Stimulated activated CD4-positive, alpha-beta T cell treated with anti-CD3 and anti-CD28 coated beads, Interleukin-4, amount 100 ng/mL, for 4 hours (primary cell): ENCODE data around the gene SREBF2.

Source experiments
- DNase-seq, 2 experiments: peaks; one replicate each; pipeline ENCODE4 v3.0.0-alpha.2; 2020

SREBF2 gene

DNA sequence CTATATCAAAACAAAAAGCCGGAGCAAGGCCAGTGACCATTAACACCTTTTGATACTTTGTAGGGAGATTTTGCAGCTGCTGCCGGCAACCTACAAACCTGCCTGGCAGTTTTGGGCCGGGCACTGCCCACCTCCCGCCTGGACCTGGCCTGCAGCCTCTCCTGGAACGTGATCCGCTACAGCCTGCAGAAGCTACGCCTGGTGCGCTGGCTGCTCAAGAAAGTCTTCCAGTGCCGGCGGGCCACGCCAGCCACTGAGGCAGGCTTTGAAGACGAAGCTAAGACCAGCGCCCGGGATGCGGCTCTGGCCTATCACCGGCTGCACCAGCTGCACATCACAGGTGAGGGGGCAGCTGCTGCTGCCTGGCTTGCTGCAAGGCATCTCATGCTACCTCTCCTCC, 47.7 kb downstream of the SREBF2 start:
- DNase-seq = no peak

DNA sequence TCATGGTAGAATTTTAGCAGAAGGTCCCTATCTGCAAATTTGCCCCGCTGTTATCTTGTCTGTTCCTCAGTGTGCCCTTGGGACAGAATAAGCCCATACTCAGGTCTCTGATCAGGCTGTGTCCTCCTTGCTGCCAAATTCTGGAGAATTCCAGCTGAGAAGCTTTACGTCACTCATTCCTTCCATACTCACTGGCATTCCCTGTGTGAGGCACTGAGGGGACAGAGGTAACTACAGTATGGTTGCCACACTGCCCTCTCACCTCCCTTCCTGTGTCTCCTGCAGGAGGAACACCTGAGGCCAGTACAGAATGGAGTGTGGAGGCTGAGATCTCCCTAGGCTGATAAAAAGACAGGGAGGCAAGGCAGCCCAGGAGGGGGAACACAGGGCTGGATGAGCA, 50.5 kb downstream of the SREBF2 start:
- no peak for DNase-seq

DNA sequence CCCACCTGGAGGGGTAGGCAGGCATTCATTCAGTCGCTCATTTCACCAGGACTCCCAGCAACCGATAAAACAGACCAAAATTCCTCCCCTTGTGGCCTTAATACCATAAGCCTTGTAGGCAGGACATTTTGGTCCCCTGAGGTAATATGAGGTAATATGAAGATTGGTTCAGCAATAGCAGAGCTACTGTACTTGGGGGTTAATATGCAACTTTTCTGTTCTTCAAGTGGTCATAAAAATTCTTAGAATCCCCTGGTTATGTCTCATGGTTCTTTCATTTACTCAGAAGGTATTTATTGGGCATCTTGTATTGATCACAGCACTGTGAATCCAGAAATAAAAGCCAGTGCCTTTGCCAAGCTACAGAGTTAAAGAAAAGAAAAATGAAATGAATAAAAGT, 52.2 kb downstream of the SREBF2 start:
- no peak for DNase-seq

DNA sequence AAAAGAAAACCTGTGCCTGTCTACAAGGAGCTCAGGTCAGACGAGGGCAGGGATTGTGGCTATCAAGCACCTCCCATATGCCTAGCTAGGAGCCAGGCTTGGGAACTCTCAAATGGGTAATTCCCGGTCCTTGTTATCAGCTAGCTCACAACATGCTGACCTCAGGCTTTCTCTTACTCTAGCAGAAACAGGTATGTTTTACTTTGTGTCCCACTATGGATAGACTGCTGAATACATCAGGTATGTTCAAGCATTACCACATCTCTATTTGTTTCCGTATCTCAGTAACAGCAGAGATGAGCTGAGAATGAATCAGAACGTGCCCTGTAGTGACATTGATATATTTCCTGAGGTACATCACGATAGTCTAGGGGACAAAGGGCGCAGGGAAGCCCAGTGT, 52.6 kb downstream of the SREBF2 start:
- no peak for DNase-seq

DNA sequence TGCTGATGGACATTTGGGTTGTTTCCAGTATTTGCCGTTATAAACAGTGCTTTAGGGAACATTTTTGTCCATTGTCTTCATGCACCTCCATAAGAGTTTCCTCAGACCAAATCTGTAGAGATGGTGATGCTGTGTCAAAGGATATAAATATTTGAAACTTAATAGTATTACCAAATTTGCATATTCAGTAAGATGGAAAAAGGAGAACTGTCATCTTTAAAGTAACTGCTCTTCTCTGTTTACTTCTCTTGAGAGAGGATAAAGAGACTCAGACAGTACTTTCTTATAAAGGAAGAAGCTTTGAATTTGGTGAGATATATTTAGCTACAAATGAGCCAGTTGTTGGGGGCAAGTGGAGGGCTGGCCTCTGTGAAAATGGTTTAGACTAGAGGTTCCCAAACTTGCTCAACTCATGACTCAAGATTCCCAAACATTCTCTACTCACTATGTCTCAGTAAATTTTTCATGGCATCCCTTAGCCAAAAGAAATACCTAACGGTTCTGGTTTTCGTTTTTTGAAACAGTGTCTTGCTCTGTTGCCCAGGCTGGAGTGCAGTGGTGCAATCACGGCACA, 55.8 kb downstream of the SREBF2 start:
- no peak for DNase-seq

DNA sequence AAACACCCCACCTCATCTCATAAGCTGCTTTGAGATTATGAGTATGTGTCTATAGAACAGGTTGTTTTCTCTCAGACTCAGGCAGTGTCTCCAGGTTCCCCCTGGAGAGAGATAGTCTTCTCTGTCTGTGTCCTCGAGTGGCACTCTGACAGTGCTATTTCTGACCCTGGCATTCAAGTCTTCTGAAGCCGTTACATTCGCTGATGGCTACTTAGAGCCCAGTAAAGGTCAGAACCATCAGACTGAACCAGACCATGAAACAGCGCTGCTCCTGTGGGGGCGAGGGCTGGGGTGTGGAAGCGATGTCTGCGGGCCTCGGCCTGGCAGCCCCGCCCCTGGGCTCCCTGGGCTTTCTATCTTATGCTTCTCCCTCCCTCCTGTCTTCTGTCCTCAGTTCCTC, 58.5 kb downstream of the SREBF2 start:
- no peak for DNase-seq

DNA sequence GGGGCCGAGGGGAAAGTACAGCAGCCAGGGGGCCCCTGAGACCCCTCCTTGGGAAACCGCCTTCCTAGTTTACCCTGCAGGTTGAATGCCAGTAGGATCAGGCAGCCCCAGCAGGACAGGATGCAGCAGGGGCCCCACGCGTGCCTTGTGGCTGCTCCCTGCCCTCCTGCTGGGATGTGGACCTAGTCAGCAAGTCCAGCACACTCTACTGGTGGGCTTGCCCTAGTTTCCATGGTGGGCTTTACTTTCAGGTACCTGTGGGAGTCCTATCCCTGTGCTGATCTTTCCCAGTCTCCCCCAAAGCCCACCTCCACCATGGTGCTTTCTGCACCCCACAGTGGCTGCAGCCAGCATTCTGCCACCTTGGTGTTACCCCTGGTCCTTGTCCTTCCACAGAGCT, 59.8 kb downstream of the SREBF2 start:
- DNase-seq = no peak

DNA sequence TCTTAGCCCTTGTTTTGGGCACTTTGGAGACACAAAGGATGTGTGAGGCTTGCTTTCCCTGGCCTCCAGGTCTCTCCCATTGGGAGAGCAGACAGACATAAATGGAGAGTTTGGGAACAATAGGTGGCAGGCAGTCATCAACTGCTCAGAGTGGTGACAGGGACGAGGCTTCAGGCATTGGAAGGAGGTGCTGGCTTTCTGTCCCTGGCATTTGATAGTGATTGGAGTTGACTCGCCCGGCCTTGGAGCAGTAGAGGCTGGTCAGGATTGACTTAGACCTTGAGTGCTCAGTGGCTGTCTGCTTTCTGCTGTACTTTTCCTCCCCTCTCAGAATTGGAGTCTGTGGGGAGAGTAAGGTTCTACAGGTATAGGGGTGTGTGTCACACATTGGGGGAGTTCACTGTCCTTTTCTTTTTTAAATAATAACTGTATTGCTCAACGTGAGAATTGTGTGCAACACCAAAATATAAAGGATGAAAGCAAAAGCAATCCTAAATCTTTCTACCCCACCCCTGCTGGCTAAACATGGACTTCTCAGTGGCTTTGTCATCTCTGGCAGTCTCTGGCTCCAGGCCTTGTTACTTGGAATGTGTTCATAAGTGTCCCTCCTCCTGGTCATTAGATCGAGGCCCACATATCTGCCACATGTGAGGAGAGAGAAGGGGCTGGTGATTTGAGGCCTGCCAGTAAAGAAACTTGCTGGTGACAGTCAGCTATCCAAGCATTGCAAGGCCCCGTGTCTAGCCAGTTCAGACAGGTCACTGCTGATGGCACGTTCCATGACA, 60.9 kb downstream of the SREBF2 start:
- no peak for DNase-seq

DNA sequence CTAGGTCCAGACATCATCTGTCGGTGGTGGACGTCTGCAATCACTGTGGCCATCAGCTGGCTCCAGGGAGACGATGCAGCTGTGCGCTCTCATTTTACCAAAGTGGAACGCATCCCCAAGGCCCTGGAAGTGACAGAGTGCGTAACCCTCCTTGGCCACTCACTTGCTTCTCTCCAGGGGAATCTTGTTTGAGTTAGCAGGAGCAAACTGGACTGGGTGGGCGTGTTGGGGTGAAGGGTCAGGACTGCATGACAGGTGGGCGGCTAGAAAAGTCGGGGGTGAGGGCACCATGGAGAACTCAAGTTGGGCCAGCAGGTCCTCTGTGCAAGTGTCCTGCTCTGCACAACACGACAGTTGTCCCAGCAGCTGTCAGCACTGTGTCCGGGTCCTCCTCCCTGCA, 65.7 kb downstream of the SREBF2 start:
- no peak for DNase-seq

DNA sequence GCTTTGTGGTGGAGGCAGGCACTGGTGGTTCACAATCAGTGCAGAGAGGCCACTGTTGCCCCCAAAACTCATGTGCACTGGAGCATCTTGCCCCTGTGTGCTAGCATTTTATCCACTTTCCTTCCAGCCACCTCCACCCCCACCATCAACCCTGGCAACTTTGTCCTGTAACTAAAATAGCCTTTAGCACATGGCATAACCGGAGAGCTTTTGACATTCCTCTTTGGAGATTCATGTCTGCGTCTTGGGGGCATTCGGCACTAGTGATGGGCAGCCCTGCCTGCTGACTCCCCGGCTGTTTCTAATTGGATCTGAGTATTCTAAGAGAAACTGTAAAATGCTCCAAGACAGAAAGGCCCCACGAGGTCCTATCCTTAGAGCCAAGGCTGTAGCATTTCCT, 66.2 kb downstream of the SREBF2 start:
- DNase-seq = no peak

DNA sequence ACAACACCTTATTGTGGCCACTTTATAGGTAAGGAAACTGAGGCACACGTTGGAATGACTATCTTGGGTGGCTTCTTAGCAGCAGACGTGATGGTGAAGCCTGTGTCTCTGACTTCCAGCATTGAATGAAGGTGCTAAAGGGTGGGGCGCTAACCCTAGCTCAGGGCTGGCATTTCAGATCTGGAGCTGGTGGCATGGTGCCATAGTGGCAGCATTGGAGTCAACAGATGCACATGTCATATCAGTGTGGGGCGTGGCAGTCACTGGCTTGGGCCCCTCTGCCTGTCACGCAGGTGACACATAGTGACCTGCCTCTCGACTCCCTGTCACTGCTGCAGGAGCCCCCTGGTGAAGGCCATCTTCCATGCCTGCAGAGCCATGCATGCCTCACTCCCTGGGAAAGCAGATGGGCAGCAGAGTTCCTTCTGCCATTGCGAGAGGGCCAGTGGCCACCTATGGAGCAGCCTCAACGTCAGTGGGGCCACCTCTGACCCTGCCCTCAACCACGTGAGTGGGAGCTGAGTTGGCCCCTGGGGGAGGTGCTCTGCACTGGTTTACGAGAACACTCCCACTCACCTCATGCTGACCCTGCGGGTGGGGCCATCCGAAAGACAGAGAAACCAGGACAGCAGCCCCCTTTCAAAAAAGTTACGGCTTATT, 67.2 kb downstream of the SREBF2 start:
- DNase-seq = no peak

DNA sequence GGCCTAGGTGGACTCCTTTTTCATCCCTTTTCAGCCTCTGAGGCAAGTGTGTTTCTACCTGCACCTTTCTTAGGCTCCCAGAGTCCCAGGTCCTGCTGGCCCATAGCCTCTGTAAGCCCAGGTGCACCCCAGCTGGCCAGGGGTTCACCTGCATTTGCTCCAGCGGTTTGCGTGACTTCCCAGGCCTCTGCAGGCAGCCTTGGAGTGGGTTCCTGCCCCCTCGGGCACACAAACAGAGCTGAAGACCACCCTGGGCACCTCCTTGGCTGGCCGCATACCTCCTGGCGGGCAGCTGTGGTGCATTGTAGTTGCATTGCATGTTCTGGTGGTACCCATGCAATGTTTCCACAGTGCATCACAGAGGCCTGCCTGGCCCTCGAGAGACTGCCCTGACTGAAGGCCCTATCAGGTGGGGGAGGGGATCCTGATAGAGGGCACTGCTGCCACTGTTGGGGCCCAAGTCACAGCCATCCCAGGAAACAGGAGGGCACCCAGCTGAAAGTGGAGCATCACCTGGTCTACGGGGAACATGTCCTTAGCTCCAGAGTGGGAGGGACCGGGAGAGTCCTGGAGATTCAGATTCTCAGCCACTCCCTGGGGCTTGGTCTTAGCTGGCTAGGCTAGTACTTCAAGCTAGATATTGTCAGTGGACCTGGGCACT, 67.9 kb downstream of the SREBF2 start:
- no peak for DNase-seq

DNA sequence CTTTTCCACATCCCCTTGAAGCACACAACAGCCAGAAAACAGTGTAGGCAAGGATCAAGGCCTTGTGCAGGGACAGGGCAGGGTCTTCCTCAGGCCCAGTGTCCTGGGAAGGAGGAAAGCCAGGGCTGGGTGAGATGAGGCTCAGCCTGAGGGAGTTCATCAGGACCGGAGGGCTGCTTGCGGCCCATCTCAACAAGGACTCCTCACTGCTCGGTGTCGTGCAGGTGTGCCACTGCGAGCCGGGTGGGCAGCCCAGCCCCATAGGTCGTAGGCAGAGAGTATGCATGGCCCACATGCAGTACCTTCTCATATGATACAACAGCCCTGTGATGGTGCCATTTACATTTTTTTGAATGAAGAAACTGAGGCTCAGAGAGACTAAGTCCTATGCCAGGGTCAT, 69.1 kb downstream of the SREBF2 start:
- DNase-seq = no peak

DNA sequence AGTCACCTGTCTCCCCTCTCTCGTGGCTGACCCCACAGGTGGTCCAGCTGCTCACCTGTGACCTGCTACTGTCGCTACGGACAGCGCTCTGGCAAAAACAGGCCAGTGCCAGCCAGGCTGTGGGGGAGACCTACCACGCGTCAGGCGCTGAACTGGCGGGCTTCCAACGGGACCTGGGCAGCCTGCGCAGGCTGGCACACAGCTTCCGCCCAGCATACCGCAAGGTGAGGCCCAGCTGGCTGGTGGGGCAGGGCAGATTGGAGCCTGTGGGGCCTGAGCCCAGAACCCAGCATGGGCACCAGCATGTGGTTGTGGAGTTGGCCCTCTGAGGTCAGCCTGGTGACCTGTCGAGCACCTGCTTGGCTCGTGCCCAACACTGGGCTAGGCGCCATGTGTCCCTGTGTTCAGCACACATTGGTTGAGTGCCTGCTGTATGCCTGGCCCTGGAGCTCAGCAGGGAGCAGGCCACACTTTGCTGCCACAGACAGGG, 70.1 kb downstream of the SREBF2 start:
- no peak for DNase-seq

DNA sequence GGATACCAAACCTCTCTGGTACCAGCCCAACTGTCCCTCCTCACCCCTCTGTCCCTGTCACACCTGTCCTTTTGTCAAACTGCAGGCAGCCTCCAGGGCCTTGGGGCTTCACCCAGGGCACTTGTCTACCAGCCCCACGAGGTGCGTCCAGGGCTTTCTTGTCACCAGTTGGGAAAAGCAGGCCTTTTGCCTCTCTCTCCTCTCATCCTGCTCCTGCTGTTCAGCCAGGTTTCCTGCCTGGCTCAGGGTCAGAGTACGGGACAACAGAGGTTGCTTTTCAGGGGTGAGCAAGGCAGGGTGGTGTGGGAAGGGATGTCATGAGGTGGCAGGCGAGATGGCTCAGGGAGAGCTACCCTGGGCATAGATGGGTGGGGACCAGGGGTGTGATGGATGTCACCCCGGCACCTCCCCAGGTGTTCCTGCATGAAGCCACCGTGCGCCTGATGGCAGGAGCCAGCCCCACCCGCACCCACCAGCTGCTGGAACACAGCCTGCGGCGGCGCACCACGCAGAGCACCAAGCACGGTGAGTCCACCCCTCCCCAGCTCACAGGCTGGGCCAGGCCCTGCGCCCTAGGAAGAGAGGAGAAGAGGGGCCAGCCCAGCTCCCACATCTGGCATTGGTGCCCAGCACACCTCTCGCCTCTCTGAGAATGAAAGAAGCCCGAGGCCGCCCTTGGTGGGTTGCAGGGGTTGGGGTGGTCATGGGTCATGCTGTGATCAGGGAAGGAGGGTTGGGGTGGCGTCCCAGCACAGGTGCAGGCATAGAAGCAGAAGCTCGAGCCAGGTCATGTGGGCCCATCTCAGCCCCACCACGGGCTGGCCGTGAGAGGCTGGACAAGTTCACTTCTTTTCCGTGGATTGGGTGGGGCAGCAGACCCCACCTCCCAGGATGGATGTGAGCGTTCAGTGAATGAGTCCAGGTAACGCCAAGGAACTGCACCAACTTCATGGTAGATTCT, 71.8 kb downstream of the SREBF2 start:
- DNase-seq = no peak

DNA sequence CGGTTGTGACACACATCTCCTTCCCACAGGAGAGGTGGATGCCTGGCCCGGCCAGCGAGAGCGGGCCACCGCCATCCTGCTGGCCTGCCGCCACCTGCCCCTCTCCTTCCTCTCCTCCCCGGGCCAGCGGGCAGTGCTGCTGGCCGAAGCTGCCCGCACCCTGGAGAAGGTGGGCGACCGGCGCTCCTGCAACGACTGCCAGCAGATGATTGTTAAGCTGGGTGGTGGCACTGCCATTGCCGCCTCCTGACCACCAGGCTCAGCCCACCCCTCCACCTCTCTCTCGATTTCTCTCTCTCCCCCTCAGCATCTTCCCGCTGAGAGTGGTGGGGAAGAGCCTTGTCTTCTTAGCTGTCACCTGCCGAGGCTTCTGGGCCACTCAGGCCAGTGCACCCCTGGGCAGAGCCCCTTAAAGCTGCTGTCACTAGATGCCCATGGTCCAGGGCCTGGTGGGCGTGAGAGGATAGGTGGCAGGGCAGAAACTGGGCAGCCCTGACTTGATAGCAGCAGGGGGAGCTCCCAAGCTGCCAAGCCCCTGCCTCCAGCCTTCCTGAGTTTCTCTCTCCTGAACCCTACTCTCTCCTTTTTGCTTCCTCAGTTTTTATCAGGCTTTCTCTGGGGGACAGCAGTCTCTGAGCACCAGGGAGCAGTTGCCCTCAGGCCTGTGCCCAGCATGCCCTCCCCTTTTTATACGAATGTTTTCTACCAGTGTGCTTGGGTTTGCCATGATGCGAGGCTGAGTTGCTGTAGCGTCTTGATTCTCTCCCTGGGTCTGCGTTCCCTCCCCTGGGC, 72.7 kb downstream of the SREBF2 start:
- no peak for DNase-seq

DNA sequence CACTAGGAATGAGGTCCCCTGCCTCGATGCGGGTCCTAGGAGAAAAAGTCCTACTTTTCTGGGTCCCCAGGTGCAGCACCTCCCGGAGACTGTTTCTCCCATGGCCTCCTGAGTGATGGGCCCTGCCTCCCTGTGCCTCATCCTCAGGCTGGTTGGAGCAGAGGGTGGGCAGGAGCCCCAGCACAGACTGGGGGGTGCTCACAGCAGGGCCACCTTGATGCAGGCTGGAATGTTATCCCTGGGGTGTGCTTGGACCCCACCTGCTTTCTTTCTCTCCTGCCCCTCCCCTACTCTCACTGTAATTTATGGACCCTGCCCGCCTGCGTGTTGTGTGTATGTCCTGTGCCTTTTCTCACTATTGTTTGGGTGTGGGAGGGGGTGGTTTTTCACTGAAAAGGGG, 73.9 kb downstream of the SREBF2 start:
- no peak for DNase-seq

DNA sequence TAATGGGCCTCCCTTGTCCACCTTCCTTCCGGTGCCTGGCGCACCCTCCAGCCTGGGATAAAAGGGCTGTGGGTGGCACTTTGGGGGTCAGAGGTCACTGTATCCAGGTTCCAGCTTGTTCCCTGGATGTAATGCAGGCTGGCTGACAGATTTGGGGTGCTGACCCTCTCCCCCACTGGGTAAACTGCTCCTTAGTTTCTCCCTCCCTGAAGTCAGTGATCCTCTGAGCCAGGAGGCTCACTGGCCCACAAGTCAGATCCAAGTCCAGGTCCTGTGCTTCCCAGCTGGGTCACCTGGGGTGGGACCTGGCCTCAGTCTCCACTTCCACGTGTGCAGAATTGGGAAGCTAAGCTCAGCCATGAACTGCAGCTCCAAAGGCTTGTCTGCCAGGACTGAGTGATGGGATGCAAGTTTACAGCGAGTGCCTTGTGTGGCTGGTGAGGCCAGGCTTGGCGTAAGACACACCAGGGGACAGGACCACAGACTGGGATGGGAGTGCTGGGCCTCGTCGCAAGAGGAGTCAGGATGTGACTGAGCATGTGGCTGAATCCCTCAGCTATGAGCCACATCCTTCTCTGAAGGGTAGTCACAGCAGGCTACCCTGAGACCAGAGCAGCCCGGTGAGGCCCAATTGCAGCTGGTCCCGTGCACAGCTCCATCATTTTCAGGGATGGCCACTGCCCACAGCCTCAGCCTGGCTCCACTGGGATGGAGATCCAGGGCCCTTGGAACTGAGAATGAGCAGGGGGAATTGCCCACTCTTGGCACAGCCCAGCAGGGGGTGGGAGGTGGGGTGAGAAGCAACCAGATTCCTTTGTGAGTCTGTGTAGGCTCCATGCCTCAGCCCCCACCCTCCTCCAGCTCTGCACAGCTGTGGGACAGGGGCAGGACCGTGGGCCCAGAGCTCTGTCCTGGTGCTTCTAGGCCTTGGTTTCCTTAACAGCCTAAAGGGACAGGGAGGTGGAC, 74.8 kb downstream of the SREBF2 start:
- DNase-seq = no peak

DNA sequence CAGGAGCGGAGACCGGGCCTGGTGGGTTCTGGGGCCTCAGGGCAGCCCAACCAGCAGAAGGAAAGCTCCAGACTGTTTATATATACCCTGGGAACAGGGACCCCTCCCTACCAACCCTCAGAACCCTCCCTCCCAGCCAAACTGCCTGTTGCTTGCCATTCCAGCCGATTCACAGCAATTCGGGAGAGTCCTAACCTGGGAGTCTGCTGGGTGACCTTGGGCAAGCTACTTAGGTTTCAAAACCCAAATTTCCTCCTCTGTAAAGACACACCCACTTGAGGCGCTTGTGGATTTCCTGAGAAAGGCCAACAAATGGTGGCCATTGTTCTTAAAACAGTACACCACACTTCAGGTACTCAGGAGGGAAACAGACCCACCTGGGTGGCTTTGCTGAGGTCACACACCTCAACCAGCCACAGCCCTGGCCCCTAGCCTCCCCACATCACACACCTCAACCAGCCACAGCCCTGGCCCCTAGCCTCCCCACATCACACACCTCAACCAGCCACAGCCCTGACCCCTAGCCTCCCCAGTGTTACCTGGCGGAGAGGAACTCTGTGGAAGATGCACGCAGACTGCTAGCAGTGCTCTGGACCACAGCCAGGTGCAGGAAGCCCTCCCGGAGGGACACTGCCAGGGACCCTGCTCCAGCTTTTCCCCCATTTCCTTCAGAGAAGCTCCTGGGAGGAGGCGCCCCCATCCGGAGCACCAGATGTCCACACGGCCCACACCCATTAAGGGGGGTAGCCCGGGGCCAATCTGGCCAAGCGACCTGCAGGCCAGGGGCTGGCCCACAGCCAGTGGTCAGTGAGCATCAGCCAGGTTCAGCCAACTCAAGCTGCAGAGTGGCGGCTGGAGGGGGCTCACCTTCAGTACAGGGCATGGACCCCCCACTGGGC, 75.8 kb downstream of the SREBF2 start:
- DNase-seq = no peak
